IMR-90 (cell line): ENCODE measurements around the gene CARM1.
A peak's percentile ranks its signal among the peaks of the same experiment; 100 is the strongest.

ENCODE experiments used
- BHLHE40 ChIP-seq: fragments of 150-350 bp; IDR thresholded peaks from 2 replicates; pipeline ENCODE4 v1.6.1; 2016; ENCODE audit warnings: mild to moderate bottlenecking, low read depth, low read length
- CTCF ChIP-seq: conservative IDR thresholded peaks from 2 replicates; pipeline ENCODE4 v1.5.1; 2012; ENCODE audit warnings: mild to moderate bottlenecking, low read depth, low read length, improper control_type of control experiment
- FOS ChIP-seq: fragments of 150-350 bp; IDR thresholded peaks from 2 replicates; pipeline ENCODE4 v1.6.1; 2016; ENCODE audit warnings: low read depth, low read length
- MAFK ChIP-seq: IDR thresholded peaks from 2 replicates; pipeline ENCODE4 v1.6.1; 2012; ENCODE audit warnings: low read depth, low read length, improper control_type of control experiment
- MAZ ChIP-seq: IDR thresholded peaks from 2 replicates; pipeline ENCODE4 v1.6.1; 2012; ENCODE audit warnings: low read depth, mild to moderate bottlenecking, low read length, improper control_type of control experiment, moderate library complexity, borderline replicate concordance
- NFE2L2 ChIP-seq: fragments of 150-350 bp; IDR thresholded peaks from 2 replicates; pipeline ENCODE4 v1.6.1; 2016; ENCODE audit warnings: low read depth, mild to moderate bottlenecking, low read length
- POLR2A ChIP-seq: IDR thresholded peaks from 2 replicates; pipeline ENCODE4 v1.6.1; 2012; ENCODE audit warnings: mild to moderate bottlenecking, low read depth, low read length
- RAD21 ChIP-seq: IDR thresholded peaks from 2 replicates; pipeline ENCODE4 v1.6.1; 2012; ENCODE audit warnings: low read length, improper control_type of control experiment
- RFX5 ChIP-seq: IDR thresholded peaks from 2 replicates; pipeline ENCODE4 v1.8.0; 2012; ENCODE audit warnings: low read depth, mild to moderate bottlenecking, low read length, moderate library complexity
- SMC3 ChIP-seq: fragments of 150-350 bp; IDR thresholded peaks from 2 replicates; pipeline ENCODE4 v1.6.1; 2016; ENCODE audit warnings: low read depth, mild to moderate bottlenecking, antibody characterized with exemption, low read length, moderate library complexity
- USF2 ChIP-seq: fragments of 150-350 bp; IDR thresholded peaks from 2 replicates; pipeline ENCODE4 v1.6.1; 2017; ENCODE audit warnings: mild to moderate bottlenecking, antibody characterized with exemption, low read length, low read depth

GRCh38 chr19:10870955-10871603 is at the start of gene CARM1:
- TF ChIP-seq POLR2A, result no peak
- no peak for TF ChIP-seq RFX5
- peak; percentile 94 for TF ChIP-seq CTCF
- TF ChIP-seq SMC3, result peak; percentile 58
- TF ChIP-seq NFE2L2, result no peak
- no peak for TF ChIP-seq MAFK
- 0 out of 2 replicates have a peak, but pooled peaks have one; percentile 14 for TF ChIP-seq BHLHE40
- TF ChIP-seq MAZ, result peak; percentile 85; the same call in 1 of the 2 replicates
- TF ChIP-seq RAD21, result peak; percentile 59
- no peak for TF ChIP-seq FOS
- TF ChIP-seq USF2, result peak; percentile 54; the same call in 1 of the 2 replicates
